Activated CD8-positive, alpha-beta T cell treated with anti-CD3 and anti-CD28 coated beads for 36 hours (primary cell): ENCODE results near the gene LRP1B. TPM values are rescaled to one million over a fixed set of nuclear protein-coding genes. Genes with fewer than 3 reads are reported as not detected.

ENCODE experiments used
- ATAC-seq: fragments of 200-7000 bp; cut with Tn5 transposase; one replicate; pipeline ENCODE4 v1.10.0; 2021; ENCODE audit warnings: mild to moderate bottlenecking, moderate library complexity
- CTCF ChIA-PET: fragments of 350-600 bp; sonication (Branson Sonifier 250); formaldehyde crosslinking; loops from one replicate; lab custom pipeline; 2021; ENCODE audit warnings: antibody characterized with exemption; lab: Charles Lee
- POLR2A ChIA-PET: fragments of 350-600 bp; sonication (Branson Sonifier 250); formaldehyde crosslinking; loops from one replicate; lab custom pipeline; 2021; ENCODE audit warnings: antibody characterized with exemption; lab: Charles Lee
- DNase-seq: peaks from one replicate; pipeline ENCODE4 v3.0.0-alpha.2; 2020
- H3K27ac Mint-ChIP-seq: one replicate; pipeline ENCODE4 v1.8.0; 2021; ENCODE audit warnings: mild to moderate bottlenecking, mixed read lengths
- H3K27me3 Mint-ChIP-seq: one replicate; pipeline ENCODE4 v1.8.0; 2021; ENCODE audit warnings: mixed read lengths
- H3K36me3 Mint-ChIP-seq: one replicate; pipeline ENCODE4 v1.8.0; 2021; ENCODE audit warnings: low read depth, mixed read lengths
- H3K4me1 Mint-ChIP-seq: one replicate; pipeline ENCODE4 v1.8.0; 2021; ENCODE audit warnings: low read depth, mixed read lengths
- H3K4me3 Mint-ChIP-seq: one replicate; pipeline ENCODE4 v1.8.0; 2021; ENCODE audit warnings: mild to moderate bottlenecking, moderate library complexity, mixed read lengths
- H3K9me3 Mint-ChIP-seq: one replicate; pipeline ENCODE4 v1.8.0; 2021; ENCODE audit warnings: mixed read lengths
- CTCF ChIP-seq: fragments of 200-600 bp; IDR thresholded peaks from one replicate; pipeline ENCODE4 v1.8.0; 2022; ENCODE audit warnings: antibody characterized with exemption, mild to moderate bottlenecking
- intact Hi-C: fragments of 100-400 bp; cut with micrococcal nuclease; formaldehyde crosslinking; loops from one replicate; pipeline ENCODE4 v1.10.0; 2022
- total RNA-seq, 2 experiments: library from RNA; stranded (reverse); gene quantifications; one replicate each; pipeline ENCODE4 v1.2.3, GENCODE V29; 2021

LRP1B gene
- total RNA-seq, 2 experiments from 2014 or later, result not detected

GRCh38 chr2:140808211-140808610 lies 1322.6 kb downstream of the LRP1B start:
- Mint-ChIP-seq H3K27me3 (no peaks in the 10 kb centered on the region), H3K36me3 (no peaks in the 10 kb centered on the region), H3K4me3 (no peak overlapping the region), H3K4me1 (no peaks in the 10 kb centered on the region), H3K9me3 (peaks cover 4% of the 10 kb centered on the region), H3K27ac (no peak overlapping the region)
- ATAC-seq (no peak), DNase-seq (no peak)
- POLR2A ChIA-PET, result no interaction called here
- no peak for TF ChIP-seq CTCF
- intact Hi-C loops, result no loop called here
- CTCF ChIA-PET, result no interaction called here

- no peak overlapping the region for H3K4me3 Mint-ChIP-seq
These were observed 1326.0 kb downstream of the LRP1B start for GRCh38 chr2:140804700-140805260.

GRCh38 chr2:140801311-140801710 lies 1329.5 kb downstream of the LRP1B start:
- Mint-ChIP-seq H3K36me3 (no peaks in the 10 kb centered on the region), H3K27ac (no peak overlapping the region)
- POLR2A ChIA-PET, result no interaction called here

More at GRCh38 chr2:140804700-140805260, 1326.0 kb downstream of the LRP1B start:
- Mint-ChIP-seq H3K27ac (no peak overlapping the region), H3K4me1 (no peaks in the 10 kb centered on the region), H3K9me3 (peaks cover 4% of the 10 kb centered on the region), H3K27me3 (no peaks in the 10 kb centered on the region), H3K36me3 (no peaks in the 10 kb centered on the region)
- DNase-seq, result no peak
- ATAC-seq, result no peak
- intact Hi-C loops, result no loop called here
- ChIA-PET POLR2A (no interaction called here), CTCF (no interaction called here)
- TF ChIP-seq CTCF, result no peak

GRCh38 chr2:140797718-140798117 lies 1333.1 kb downstream of the LRP1B start:
- ChIA-PET POLR2A (no interaction called here), CTCF (no interaction called here)
- Mint-ChIP-seq H3K4me1 (no peaks in the 10 kb centered on the region), H3K27me3 (no peaks in the 10 kb centered on the region), H3K36me3 (no peaks in the 10 kb centered on the region), H3K9me3 (peaks cover 6% of the 10 kb centered on the region), H3K4me3 (no peak overlapping the region), H3K27ac (no peak overlapping the region)
- intact Hi-C loops, result no loop called here
- DNase-seq (no peak), ATAC-seq (no peak)
- TF ChIP-seq CTCF, result no peak

More at GRCh38 chr2:140801311-140801710, 1329.5 kb downstream of the LRP1B start:
- TF ChIP-seq CTCF, result no peak
- H3K27me3 Mint-ChIP-seq, result no peaks in the 10 kb centered on the region
- no peaks in the 10 kb centered on the region for H3K4me1 Mint-ChIP-seq
- CTCF ChIA-PET, result no interaction called here
- ATAC-seq (no peak), DNase-seq (no peak)
- no peak overlapping the region for H3K4me3 Mint-ChIP-seq
- intact Hi-C loops, result no loop called here
- H3K9me3 Mint-ChIP-seq, result peaks cover 8% of the 10 kb centered on the region

- TF ChIP-seq CTCF, result no peak
- H3K27ac Mint-ChIP-seq, result no peak overlapping the region
- no peak for ATAC-seq
- no peaks in the 10 kb centered on the region for H3K36me3 Mint-ChIP-seq
- ChIA-PET POLR2A (no interaction called here), CTCF (no interaction called here)
- DNase-seq, result no peak
- intact Hi-C loops, result no loop called here
- H3K4me1 Mint-ChIP-seq, result no peaks in the 10 kb centered on the region
- H3K27me3 Mint-ChIP-seq, result no peaks in the 10 kb centered on the region
- H3K4me3 Mint-ChIP-seq, result no peak overlapping the region
- no peaks in the 10 kb centered on the region for H3K9me3 Mint-ChIP-seq
These were observed 1339.0 kb downstream of the LRP1B start for GRCh38 chr2:140791802-140792201.
